WTC11 (cell line): ENCODE data around the gene ADGRF4.

Source experiments
- AFF4 ChIP-seq: sonication (generic); formaldehyde crosslinking; IDR thresholded peaks from 2 replicates; pipeline ENCODE4 v1.8.1; 2023; ENCODE audit warnings: mild to moderate bottlenecking, missing genetic modification reagents, borderline replicate concordance
- CREB1 ChIP-seq: sonication (generic); formaldehyde crosslinking; IDR thresholded peaks from 2 replicates; pipeline ENCODE4 v1.8.0; 2023; ENCODE audit warnings: mild to moderate bottlenecking, missing genetic modification reagents
- CTCF ChIP-seq: fragments of 200-600 bp; IDR thresholded peaks from 2 replicates; pipeline ENCODE4 v1.8.0; 2022; ENCODE audit warnings: antibody characterized with exemption
- MAX ChIP-seq: sonication (generic); formaldehyde crosslinking; IDR thresholded peaks from 2 replicates; pipeline ENCODE4 v1.8.0; 2022; ENCODE audit warnings: mild to moderate bottlenecking, missing genetic modification reagents
- PREB ChIP-seq: sonication (generic); formaldehyde crosslinking; IDR thresholded peaks from 2 replicates; pipeline ENCODE4 v1.8.1; 2022; ENCODE audit warnings: mild to moderate bottlenecking, missing genetic modification reagents, moderate library complexity, borderline replicate concordance
- TEAD1 ChIP-seq: sonication (generic); formaldehyde crosslinking; IDR thresholded peaks from 2 replicates; pipeline ENCODE4 v1.8.0; 2022; ENCODE audit warnings: mild to moderate bottlenecking, missing genetic modification reagents
- ZNF423 ChIP-seq: fragments of 250-450 bp; sonication (Bioruptor Pico); IDR thresholded peaks from 2 replicates; pipeline ENCODE4 v2.1.2; 2022; ENCODE audit warnings: mild to moderate bottlenecking, moderate library complexity

GRCh38 chr6:47700053-47700452 lies 1.7 kb downstream of the ADGRF4 start:
- no peak for TF ChIP-seq MAX
- no peak for TF ChIP-seq TEAD1
- no peak for TF ChIP-seq CTCF
- TF ChIP-seq ZNF423 (CRISPR knock-in tag), result no peak
- TF ChIP-seq AFF4 (CRISPR knock-in tag), result no peak
- no peak for TF ChIP-seq CREB1 (CRISPR knock-in tag)
- no peak for TF ChIP-seq PREB (CRISPR knock-in tag)
